NCI-H1417 treated with DMSO at 0.1 percent for 48 hours (cell line): Measurements from ENCODE around the gene SCNN1B.
"Not testable (repeated sequence)": the region's sequence is repeated elsewhere in the genome, so short reads cannot be mapped to it uniquely, and the experiment has no call there.

Experiments
- DNase-seq: peaks from one replicate; lab custom pipeline; 2025; lab: John Stamatoyannopoulos, UW

The SCNN1B gene

GRCh38 chr16:23288726-23289512 is 13.2 kb upstream of the SCNN1B start:
- no peak for DNase-seq

- DNase-seq: no peak
Observed at GRCh38 chr16:23290189-23291062, 11.7 kb upstream of the SCNN1B start.

GRCh38 chr16:23293016-23293415 is 9.1 kb upstream of the SCNN1B start:
- DNase-seq: no peak

GRCh38 chr16:23294260-23294659 is 7.8 kb upstream of the SCNN1B start:
- no peak for DNase-seq

GRCh38 chr16:23296994-23297393 is 5.1 kb upstream of the SCNN1B start:
- no peak for DNase-seq

- DNase-seq: no peak
Observed at GRCh38 chr16:23298290-23298915, 3.7 kb upstream of the SCNN1B start.

- not testable (repeated sequence) for DNase-seq
Observed at GRCh38 chr16:23299815-23300214, 2.3 kb upstream of the SCNN1B start.

GRCh38 chr16:23301251-23302044 is 654 bp upstream of the SCNN1B start:
- DNase-seq: no peak

- DNase-seq: no peak
Observed at GRCh38 chr16:23303685-23304084, 1.6 kb downstream of the SCNN1B start.

GRCh38 chr16:23304620-23305019 is 2.5 kb downstream of the SCNN1B start:
- no peak for DNase-seq

GRCh38 chr16:23306199-23307100 is 4.3 kb downstream of the SCNN1B start:
- no peak for DNase-seq

GRCh38 chr16:23310217-23310616 is 8.1 kb downstream of the SCNN1B start:
- no peak for DNase-seq

- DNase-seq: no peak
Observed at GRCh38 chr16:23310744-23311143, 8.6 kb downstream of the SCNN1B start.

- no peak for DNase-seq
Observed at GRCh38 chr16:23316232-23316631, 14.1 kb downstream of the SCNN1B start.

GRCh38 chr16:23316634-23317265 is 14.6 kb downstream of the SCNN1B start:
- no peak for DNase-seq

GRCh38 chr16:23317266-23317661 is 15.2 kb downstream of the SCNN1B start:
- DNase-seq: no peak

GRCh38 chr16:23317751-23318150 is 15.6 kb downstream of the SCNN1B start:
- DNase-seq: no peak

- DNase-seq: no peak
Observed at GRCh38 chr16:23318639-23319038, 16.5 kb downstream of the SCNN1B start.

- no peak for DNase-seq
Observed at GRCh38 chr16:23319861-23320615, 17.9 kb downstream of the SCNN1B start.

GRCh38 chr16:23320693-23321092 is 18.6 kb downstream of the SCNN1B start:
- DNase-seq: no peak
